GM18526 (cell line): ENCODE measurements around the gene ZMIZ1.

ENCODE experiments used
- POLR2A ChIP-seq: IDR thresholded peaks from 3 replicates; pipeline ENCODE4 v1.6.1; 2011; ENCODE audit not compliant: insufficient read length; ENCODE audit errors: extremely low read depth

ZMIZ1 gene

GRCh38 chr10:79354141-79354540 is 285.4 kb downstream of the ZMIZ1 start:
- no peak for TF ChIP-seq POLR2A

GRCh38 chr10:79354615-79355014 is 285.8 kb downstream of the ZMIZ1 start:
- no peak for TF ChIP-seq POLR2A

DNA sequence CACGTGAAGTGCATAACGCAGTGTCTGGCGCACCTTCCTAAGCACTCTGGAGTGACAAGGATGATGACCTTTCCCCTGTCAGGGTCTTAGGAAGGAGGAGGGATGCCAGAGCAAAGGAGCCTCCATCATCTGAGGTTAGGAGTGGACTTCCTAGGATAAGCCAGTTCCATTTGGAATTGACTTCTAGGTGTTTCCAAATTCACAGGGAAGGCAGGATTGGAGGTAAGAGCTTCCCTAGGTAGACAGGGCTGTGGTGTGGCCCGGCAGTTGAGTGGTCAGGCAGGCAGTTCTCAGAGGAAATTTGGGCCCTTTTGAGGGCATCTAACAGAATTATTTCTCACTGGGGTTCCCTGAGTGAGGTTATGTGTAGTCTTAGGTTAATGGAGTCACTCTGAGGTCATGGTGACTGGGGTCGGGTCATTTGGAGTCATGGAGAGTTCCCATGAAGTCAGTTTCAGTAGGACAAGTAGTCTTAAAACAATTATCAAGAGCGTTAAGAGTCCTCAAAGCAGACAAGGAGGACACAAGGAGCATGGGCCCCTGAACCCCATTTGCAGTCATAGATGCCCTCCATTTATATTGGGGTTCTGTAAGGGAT is 286.8 kb downstream of the ZMIZ1 start:
- TF ChIP-seq POLR2A: no peak

GRCh38 chr10:79356104-79356503 is 287.3 kb downstream of the ZMIZ1 start:
- no peak for TF ChIP-seq POLR2A

- no peak for TF ChIP-seq POLR2A
Measured at GRCh38 chr10:79357180-79357579, 288.4 kb downstream of the ZMIZ1 start.

GRCh38 chr10:79358811-79359210 is 290.0 kb downstream of the ZMIZ1 start:
- TF ChIP-seq POLR2A: no peak

GRCh38 chr10:79359816-79360498 is 291.2 kb downstream of the ZMIZ1 start:
- no peak for TF ChIP-seq POLR2A

GRCh38 chr10:79360499-79361342 is 292.0 kb downstream of the ZMIZ1 start:
- no peak for TF ChIP-seq POLR2A

- TF ChIP-seq POLR2A: no peak
Measured at GRCh38 chr10:79361726-79362397, 293.1 kb downstream of the ZMIZ1 start.
